Omental fat pad (tissue), 4 donors: ENCODE measurements around the gene PARN. TPM values are rescaled to one million over a fixed set of nuclear protein-coding genes. Genes with fewer than 3 reads are reported as not detected.
A peak's percentile ranks its signal among the peaks of the same experiment; 100 is the strongest.

Source experiments
- ATAC-seq: fragments of 150-250 bp; one replicate; pipeline ENCODE4 v1.9.1; 2016; ENCODE audit warnings: mild to moderate bottlenecking, moderate library complexity; ENCODE audit not compliant: low FRiP score
- DNase-seq: peaks from one replicate; pipeline ENCODE4 v3.0.0-alpha.2; 2019; ENCODE audit warnings: low spot score
- CTCF ChIP-seq, 3 donors: fragments of 450-650 bp; IDR thresholded peaks; one replicate each; pipeline ENCODE4 v1.5.1; 2016 to 2017; ENCODE audit warnings: antibody characterized with exemption in 3 of 3, mild to moderate bottlenecking in 3 of 3, moderate library complexity in 2 of 3
- total RNA-seq, 4 donors: library from RNA; depleted of rRNA; stranded (reverse); fragments of >200 nt; gene quantifications; one replicate each; pipeline ENCODE4 v1.1.0, GENCODE V29; 2016

Gene PARN, protein sequence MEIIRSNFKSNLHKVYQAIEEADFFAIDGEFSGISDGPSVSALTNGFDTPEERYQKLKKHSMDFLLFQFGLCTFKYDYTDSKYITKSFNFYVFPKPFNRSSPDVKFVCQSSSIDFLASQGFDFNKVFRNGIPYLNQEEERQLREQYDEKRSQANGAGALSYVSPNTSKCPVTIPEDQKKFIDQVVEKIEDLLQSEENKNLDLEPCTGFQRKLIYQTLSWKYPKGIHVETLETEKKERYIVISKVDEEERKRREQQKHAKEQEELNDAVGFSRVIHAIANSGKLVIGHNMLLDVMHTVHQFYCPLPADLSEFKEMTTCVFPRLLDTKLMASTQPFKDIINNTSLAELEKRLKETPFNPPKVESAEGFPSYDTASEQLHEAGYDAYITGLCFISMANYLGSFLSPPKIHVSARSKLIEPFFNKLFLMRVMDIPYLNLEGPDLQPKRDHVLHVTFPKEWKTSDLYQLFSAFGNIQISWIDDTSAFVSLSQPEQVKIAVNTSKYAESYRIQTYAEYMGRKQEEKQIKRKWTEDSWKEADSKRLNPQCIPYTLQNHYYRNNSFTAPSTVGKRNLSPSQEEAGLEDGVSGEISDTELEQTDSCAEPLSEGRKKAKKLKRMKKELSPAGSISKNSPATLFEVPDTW
- total RNA-seq, result 10 to 100 TPM; 23.0 to 34.8 (median 26.4) TPM

- no peak for TF ChIP-seq CTCF (IDR thresholded peaks at IDR 0.05)
- ATAC-seq (peak; percentile 83), DNase-seq (peak; percentile 87)
Measured at GRCh38 chr16:14629919-14630619, at the start of gene PARN. Gene PARN (minus strand): TSS chr16:14630260. CDS start chr16:14630125, 135 bp downstream.

GRCh38 chr16:14678748-14679497 is 48.9 kb upstream of the PARN start:
- ATAC-seq (no peak), DNase-seq (no peak)
- TF ChIP-seq CTCF (IDR thresholded peaks at IDR 0.05), result no peak

- DNase-seq (no peak), ATAC-seq (no peak)
- TF ChIP-seq CTCF (IDR thresholded peaks at IDR 0.05), result no peak
Measured at GRCh38 chr16:14677627-14678026, 47.6 kb upstream of the PARN start.

DNA sequence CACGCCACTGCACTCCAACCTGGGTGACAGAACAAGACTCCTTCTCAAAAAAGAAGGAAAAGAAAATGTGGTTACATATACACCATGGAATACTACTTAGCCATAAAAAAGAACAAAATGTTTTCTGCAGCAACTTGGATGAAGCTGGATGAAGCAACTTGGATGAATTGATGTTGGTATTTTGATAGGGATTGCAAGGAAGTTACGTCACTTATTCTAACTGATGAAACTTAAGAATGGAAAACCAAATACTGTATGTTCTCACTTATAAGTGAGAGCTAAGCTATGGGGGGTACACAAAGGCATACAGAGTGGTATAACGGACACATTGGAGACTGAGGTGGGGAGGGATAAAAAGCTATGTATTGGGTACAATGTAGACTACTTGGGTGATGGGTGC is 46.6 kb upstream of the PARN start:
- ATAC-seq (no peak), DNase-seq (no peak)
- no peak for TF ChIP-seq CTCF (IDR thresholded peaks at IDR 0.05)

- no peak for TF ChIP-seq CTCF (IDR thresholded peaks at IDR 0.05)
- DNase-seq, result no peak
- no peak for ATAC-seq
Measured at GRCh38 chr16:14672403-14672971, 42.4 kb upstream of the PARN start.

GRCh38 chr16:14669776-14670175 is 39.7 kb upstream of the PARN start:
- DNase-seq, result no peak
- no peak for ATAC-seq
- TF ChIP-seq CTCF (IDR thresholded peaks at IDR 0.05), result no peak
